Gastroesophageal sphincter (tissue), 3 donors: ENCODE data around the gene CLDN12.

Source experiments
- POLR2AphosphoS5 ChIP-seq: sonication (generic); formaldehyde crosslinking; IDR thresholded peaks from one replicate; pipeline ENCODE4 v1.6.1; 2017; ENCODE audit warnings: antibody characterized with exemption
- TF ChIP-seq, protein P1 (sequence below), 4 experiments: fragments of 200-600 bp in 2 of 4; fragments of 450-650 bp in 2 of 4; sonication (generic) in 1 of 4; IDR thresholded peaks; one replicate each; pipeline ENCODE4 v1.5.1; 2017 to 2019; ENCODE audit warnings: antibody characterized with exemption in 4 of 4, mild to moderate bottlenecking in 2 of 4, moderate library complexity in 2 of 4

DNA sequence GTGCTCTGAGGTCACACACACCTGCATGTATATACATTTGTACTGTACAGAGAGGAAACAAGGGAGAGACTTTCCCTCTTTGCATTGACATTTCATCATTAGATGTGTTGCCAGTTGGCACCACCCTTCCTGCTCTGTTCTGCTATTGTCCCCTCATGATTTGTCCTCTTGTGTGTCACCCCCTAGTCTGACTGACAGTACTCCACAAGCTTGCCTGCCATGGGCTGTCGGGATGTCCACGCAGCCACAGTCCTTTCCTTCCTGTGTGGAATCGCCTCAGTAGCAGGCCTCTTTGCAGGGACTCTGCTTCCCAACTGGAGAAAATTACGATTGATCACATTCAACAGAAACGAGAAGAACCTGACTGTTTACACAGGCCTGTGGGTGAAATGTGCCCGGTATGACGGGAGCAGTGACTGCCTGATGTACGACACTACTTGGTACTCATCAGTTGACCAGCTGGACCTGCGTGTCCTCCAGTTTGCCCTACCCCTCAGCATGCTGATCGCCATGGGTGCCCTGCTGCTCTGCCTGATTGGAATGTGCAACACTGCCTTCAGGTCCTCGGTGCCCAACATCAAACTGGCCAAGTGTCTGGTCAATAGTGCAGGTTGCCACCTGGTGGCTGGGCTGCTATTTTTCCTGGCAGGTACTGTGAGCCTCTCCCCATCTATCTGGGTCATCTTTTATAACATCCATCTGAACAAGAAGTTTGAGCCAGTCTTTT, 9.4 kb downstream of the CLDN12 start:
- TF ChIP-seq, protein P1, sequence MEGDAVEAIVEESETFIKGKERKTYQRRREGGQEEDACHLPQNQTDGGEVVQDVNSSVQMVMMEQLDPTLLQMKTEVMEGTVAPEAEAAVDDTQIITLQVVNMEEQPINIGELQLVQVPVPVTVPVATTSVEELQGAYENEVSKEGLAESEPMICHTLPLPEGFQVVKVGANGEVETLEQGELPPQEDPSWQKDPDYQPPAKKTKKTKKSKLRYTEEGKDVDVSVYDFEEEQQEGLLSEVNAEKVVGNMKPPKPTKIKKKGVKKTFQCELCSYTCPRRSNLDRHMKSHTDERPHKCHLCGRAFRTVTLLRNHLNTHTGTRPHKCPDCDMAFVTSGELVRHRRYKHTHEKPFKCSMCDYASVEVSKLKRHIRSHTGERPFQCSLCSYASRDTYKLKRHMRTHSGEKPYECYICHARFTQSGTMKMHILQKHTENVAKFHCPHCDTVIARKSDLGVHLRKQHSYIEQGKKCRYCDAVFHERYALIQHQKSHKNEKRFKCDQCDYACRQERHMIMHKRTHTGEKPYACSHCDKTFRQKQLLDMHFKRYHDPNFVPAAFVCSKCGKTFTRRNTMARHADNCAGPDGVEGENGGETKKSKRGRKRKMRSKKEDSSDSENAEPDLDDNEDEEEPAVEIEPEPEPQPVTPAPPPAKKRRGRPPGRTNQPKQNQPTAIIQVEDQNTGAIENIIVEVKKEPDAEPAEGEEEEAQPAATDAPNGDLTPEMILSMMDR (IDR thresholded peaks at IDR 0.05) = no peak
- TF ChIP-seq POLR2AphosphoS5 = no peak
